ENCODE measurements around the gene CRCP.

CRCP gene

DNA sequence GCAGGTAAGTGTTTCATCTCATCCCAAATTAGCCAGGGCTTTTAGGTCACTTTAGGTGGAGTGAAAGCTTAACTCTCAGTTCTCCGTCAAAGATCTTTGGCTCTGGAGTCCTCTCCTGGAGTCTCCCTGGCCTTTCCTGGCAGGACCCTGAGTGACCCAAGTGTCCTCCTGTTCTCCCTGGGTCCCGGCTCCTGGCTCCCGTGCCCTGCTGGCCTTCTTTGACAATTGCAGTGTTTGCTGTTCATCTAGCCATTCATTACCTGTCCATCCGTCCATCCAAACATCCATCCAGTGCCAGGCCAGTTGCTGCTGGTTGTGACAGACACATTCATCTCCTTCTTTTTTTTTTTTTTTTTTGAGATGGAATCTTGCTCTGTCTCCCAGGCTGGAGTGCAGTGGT, 84.3 kb downstream of the CRCP start:
- DNase-seq (ENCODE audit: low read depth) = no peak
- TF ChIP-seq, protein P1, sequence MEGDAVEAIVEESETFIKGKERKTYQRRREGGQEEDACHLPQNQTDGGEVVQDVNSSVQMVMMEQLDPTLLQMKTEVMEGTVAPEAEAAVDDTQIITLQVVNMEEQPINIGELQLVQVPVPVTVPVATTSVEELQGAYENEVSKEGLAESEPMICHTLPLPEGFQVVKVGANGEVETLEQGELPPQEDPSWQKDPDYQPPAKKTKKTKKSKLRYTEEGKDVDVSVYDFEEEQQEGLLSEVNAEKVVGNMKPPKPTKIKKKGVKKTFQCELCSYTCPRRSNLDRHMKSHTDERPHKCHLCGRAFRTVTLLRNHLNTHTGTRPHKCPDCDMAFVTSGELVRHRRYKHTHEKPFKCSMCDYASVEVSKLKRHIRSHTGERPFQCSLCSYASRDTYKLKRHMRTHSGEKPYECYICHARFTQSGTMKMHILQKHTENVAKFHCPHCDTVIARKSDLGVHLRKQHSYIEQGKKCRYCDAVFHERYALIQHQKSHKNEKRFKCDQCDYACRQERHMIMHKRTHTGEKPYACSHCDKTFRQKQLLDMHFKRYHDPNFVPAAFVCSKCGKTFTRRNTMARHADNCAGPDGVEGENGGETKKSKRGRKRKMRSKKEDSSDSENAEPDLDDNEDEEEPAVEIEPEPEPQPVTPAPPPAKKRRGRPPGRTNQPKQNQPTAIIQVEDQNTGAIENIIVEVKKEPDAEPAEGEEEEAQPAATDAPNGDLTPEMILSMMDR (IDR thresholded peaks at IDR 0.05; ENCODE audit: low read depth, low read length) = no peak
- TF ChIP-seq MYC (IDR thresholded peaks at IDR 0.05; ENCODE audit: low read depth, low read length) = no peak
- TF ChIP-seq POLR2A (IDR thresholded peaks at IDR 0.05; ENCODE audit: extremely low read depth, insufficient read length) = no peak
- TF ChIP-seq MAX (IDR thresholded peaks at IDR 0.05; ENCODE audit: low read depth, low read length) = no peak

DNA sequence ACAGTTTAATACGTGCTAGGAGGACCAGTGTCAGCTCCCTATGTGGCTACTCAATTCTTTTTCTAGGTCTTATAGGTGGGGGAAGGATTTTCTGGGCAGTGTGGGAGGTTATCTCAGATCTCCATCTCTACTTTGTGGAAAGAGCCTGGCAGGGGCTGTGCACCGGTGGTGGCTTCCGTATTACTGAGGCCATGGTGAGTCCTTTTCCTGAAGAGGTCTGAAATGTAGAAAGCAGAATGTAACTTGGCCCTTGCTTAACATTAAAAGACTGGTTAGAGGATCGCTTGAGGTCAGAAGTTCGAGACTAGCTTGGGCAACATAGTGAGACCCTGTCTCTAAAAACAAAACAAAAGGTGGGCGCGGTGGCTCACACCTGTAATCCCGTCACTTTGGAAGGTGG, 87.8 kb downstream of the CRCP start:
- H3K4me3 ChIP-seq (ENCODE audit: low read depth, low read length) = no peak overlapping the region
- peak; percentile 25 for DNase-seq (ENCODE audit: low read depth)
- TF ChIP-seq MAX (IDR thresholded peaks at IDR 0.05; ENCODE audit: low read depth, low read length) (no peak), MYC (IDR thresholded peaks at IDR 0.05; ENCODE audit: low read depth, low read length) (no peak), POLR2A (IDR thresholded peaks at IDR 0.05; ENCODE audit: extremely low read depth, insufficient read length) (no peak)
- TF ChIP-seq, protein P1 (IDR thresholded peaks at IDR 0.05; ENCODE audit: low read depth, low read length) = no peak

More for the DNA sequence above, 84.3 kb downstream of the CRCP start:
- H3K4me3 ChIP-seq (ENCODE audit: low read depth, low read length) = no peak overlapping the region

Measured in NB4 (cell line).